ENCODE results near the gene GGTLC2.

GRCh38 chr22:22670076-22670795, 25.8 kb downstream of the GGTLC2 start:
- TF ChIP-seq CTCF (IDR thresholded peaks at IDR 0.05; ENCODE audit: low read depth, low read length) (no peak), EZH2phosphoT487 (IDR thresholded peaks at IDR 0.05; ENCODE audit: low read depth) (no peak)
